Panc1 (cell line): ENCODE measurements around the gene CCT5.

ENCODE experiments used
- CTCF ChIP-seq: fragments of 450-650 bp; IDR thresholded peaks from 2 replicates; pipeline ENCODE4 v1.5.1; 2017; ENCODE audit warnings: mild to moderate bottlenecking
- POLR2AphosphoS5 ChIP-seq: IDR thresholded peaks from 2 replicates; pipeline ENCODE4 v1.6.1; 2012; ENCODE audit warnings: mild to moderate bottlenecking, low read depth, low read length, moderate library complexity
- SIN3A ChIP-seq: IDR thresholded peaks from 2 replicates; pipeline ENCODE4 v1.6.1; 2012; ENCODE audit warnings: low read depth, mild to moderate bottlenecking, low read length, moderate library complexity, borderline replicate concordance; ENCODE audit not compliant: insufficient read depth
- TCF7L2 ChIP-seq: IDR thresholded peaks from 2 replicates; pipeline ENCODE4 v1.6.1; 2011; ENCODE audit warnings: mild to moderate bottlenecking, low read depth, low read length, inconsistent platforms
- TF ChIP-seq, protein P1 (sequence below), 2 experiments: IDR thresholded peaks; 2 replicates each; pipeline ENCODE4 v1.6.1; 2011 to 2012; ENCODE audit warnings: low read depth in 2 of 2, control low read depth in 1 of 2, low read length in 1 of 2, mild to moderate bottlenecking in 1 of 2, moderate library complexity in 1 of 2; ENCODE audit not compliant: insufficient read depth in 1 of 2

DNA sequence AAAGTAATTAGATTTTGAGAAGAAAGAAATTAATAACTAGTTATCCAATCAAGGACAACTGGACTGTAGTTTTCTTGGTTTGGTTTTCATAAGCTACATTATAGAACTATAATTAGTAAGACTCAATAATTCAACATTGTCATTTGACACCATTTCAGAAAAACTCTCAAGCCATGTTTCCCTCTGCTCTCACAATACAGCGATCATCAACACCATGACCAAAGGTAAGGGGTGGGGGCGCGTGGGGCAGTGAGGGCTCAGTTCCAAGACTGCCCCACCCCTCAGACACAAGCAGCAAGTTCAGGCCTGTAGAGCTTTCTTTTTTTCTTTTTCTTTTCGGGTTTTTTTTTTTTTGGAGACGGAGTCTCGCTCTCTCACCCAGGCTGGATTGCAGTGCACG is 51.2 kb downstream of the CCT5 start:
- TF ChIP-seq CTCF: no peak
- TF ChIP-seq SIN3A: no peak
- no peak for TF ChIP-seq TCF7L2
- no peak for TF ChIP-seq POLR2AphosphoS5
- TF ChIP-seq, protein P1, sequence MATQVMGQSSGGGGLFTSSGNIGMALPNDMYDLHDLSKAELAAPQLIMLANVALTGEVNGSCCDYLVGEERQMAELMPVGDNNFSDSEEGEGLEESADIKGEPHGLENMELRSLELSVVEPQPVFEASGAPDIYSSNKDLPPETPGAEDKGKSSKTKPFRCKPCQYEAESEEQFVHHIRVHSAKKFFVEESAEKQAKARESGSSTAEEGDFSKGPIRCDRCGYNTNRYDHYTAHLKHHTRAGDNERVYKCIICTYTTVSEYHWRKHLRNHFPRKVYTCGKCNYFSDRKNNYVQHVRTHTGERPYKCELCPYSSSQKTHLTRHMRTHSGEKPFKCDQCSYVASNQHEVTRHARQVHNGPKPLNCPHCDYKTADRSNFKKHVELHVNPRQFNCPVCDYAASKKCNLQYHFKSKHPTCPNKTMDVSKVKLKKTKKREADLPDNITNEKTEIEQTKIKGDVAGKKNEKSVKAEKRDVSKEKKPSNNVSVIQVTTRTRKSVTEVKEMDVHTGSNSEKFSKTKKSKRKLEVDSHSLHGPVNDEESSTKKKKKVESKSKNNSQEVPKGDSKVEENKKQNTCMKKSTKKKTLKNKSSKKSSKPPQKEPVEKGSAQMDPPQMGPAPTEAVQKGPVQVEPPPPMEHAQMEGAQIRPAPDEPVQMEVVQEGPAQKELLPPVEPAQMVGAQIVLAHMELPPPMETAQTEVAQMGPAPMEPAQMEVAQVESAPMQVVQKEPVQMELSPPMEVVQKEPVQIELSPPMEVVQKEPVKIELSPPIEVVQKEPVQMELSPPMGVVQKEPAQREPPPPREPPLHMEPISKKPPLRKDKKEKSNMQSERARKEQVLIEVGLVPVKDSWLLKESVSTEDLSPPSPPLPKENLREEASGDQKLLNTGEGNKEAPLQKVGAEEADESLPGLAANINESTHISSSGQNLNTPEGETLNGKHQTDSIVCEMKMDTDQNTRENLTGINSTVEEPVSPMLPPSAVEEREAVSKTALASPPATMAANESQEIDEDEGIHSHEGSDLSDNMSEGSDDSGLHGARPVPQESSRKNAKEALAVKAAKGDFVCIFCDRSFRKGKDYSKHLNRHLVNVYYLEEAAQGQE (IDR thresholded peaks at IDR 0.05; ENCODE audit: insufficient read depth in 1 of 2, low read depth in 2 of 2, low read length in 1 of 2): no peak
